Suppressor macrophage treated with lipopolysaccharide for 1 hour (primary cell): ENCODE results near the gene PRKAR1B.

Experiments used
- DNase-seq, 3 donors: peaks; one replicate each; pipeline ENCODE4 v3.0.0-alpha.2; 2020 to 2022

Gene PRKAR1B

DNA sequence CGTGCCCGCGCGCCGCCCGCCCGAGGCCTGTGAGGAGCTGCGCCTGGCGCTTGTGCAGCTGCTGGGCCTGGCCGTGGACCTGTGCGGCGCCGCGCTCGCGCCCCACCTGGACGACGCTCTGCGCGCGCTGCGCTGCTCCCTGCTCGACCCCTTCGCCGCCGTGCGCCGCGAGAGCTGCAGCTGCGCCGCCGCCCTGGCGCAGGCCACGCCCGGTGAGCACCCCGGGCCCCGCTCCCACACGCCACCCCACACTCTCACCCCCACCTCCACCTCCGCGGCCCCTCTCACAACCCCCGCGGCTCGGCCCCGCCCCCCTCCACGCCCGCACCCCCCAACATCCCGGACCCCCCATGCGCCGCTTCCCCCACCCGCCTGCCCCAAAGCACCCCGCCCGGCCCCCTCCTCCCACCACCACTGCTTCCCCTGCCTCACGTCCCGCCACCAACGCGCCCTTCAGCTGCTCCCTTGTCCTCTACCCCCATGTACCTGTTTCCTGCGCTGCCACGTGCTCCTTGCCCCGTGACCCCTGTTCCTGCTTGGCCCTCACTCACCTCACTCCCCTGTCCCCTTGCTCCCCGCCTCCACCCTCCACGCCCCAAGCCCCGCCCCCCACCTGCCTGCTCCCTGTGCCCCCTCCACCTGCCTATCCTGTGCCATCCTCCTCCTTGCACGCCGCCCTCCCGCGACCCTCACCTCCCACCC is at the start of gene PRKAR1B:
PRKAR1B (minus strand) TSS at position 178 of the 702 bp plus-strand sequence. CDS start 15,776 bp downstream, outside the sequence.
- peak in 1 of 3 donors; percentile 52 for DNase-seq

DNA sequence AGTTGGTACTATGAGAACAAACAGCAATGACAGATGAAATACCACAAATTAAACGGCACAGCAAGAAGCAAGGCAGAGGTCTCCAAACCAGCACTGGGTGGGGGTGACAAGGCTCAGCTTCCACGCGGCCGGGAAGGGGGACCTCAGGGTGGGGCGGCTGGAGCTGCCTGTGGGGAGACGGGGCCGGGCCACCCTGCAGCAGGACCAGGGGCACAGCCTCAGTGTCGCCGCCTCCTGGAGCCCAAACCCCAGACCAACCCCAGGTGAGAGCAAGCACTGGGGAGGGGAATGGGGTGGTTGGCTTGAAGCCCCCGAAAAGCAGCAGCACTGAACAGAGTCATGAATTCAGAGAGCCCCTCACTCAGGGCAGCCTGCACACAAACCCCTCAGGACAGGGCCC is 49.3 kb upstream of the PRKAR1B start:
- DNase-seq: no peak

DNA sequence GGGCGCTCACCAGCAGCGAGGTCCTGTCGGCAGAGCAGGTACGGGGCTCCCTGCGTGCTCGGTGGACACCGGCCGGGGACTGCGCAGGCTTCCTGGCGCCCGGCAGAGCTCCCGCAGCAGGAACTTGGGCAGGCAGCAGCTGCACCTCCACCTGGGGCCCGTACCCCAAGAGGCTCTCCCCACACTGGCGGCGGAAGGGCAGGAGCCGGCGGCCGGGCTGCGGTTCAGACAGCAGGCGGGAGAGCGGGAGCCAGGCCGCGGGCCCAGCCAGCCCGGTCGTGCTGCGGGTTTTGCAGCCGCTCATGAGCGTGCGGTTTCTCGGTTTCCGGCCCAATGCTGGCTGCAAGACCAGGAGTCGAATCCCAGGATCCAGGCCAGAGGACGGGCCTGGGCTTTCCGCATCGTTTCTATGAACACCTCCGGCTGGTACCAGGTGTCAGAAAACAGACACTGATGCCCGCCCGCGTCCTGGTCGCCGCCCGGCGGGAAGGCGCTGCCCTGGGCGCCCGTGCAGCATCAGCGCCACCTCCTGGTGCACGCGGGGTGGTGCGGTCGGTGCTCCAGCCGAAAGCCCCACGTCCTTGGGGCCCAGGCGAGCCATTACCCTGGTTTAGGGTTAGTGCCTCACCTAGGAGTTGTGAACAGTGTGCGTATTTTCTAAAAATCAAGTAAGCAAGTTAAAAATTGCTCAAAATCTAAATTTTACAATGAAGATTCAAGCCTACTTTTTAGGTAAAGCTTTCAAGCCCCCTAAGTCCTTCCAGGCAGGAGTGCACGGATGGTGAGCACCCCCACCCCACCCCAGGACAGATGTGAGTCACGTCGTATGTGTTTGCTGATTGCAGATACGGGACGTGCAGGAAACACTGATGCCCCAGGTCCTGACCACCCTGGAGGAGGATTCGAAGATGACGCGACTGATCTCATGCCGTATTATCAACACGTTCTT is 47.4 kb upstream of the PRKAR1B start:
- DNase-seq: peak; percentile 35 to 63 (median 61)

DNA sequence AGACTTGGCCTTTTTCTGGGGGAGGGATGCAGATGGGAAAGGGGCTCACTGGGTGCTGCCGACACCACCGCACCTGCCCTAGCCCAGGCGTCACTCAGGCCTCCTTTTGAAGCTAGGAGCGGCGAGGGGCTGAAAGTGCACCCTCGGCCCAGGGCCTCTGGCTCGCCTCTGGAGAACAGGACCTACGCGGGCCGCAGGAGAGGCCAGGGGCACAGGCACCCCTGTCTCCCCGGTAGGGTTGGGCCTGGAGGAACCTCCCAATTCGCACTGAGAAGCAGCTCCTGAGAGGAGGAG is 46.5 kb upstream of the PRKAR1B start:
- DNase-seq: no peak

DNA sequence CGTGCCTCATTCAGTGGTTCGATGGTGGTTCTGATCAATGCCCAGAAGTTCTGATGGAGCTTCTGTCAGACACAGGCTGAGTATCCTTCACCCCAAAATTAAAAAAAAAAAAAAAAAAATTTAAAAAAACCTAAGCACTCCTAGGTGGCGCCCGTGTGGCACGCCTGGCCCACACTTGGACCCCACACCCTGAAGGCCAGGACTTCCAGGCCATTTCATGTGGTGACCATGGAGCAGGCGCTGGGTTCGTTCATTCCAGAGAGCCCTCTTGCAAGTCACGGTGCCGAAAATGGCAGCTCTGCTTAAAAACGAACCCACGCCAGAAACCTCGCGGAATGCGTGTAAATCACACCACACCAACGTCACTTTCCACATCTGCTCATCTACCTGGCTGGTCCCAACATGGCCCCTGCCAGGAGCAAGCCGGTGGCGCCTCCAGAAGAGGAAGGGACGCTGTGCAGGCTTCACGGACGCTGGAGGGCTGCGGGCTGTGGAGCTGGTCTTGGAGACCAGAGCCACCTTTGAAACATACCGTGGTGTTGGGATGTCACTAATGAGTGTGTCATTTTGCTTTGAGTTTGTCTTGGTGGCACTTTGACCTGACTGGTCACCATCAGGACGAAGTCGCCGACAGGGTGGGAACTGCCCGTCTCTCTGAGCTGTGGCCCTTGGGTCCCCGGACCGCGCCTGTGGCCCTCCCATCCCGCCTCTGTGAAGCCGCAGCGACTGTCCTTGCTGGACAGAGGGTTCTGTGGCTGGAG is 46.0 kb upstream of the PRKAR1B start:
- no peak for DNase-seq

DNA sequence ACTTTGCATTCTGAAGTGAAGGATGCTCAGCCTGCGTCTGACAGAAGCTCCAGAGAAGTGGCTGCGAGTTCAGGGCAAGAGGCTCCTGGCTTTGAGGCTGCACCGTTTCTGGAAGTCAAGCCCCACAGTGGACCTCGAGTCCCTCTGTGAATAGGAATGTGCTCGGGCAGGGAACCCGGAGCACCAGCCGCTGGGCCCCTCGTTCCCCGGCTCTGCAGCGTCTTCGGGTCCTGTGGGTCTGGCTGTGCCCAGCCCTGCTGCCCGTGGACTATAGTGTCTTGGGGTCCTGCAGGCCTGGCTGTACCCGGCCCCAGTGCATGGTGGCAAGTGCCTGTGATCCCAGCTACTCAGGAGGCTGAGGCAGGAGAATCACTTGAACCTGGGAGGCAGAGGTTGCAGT is 45.3 kb upstream of the PRKAR1B start:
- DNase-seq: no peak

DNA sequence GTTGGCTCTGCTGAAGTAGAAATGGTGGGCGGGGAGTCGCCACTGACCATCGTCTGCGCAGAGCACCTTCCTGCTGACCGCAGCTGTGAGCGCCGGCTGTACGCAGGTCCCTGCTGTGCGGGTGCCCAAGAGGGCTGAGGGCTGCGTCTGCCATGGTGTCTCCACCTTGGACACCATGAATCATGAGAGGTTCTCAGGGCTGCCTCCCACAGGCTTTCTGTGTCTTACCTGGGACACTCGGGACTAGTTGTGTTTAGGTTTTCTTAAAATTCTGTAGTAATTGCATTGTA is 44.9 kb upstream of the PRKAR1B start:
- no peak for DNase-seq

DNA sequence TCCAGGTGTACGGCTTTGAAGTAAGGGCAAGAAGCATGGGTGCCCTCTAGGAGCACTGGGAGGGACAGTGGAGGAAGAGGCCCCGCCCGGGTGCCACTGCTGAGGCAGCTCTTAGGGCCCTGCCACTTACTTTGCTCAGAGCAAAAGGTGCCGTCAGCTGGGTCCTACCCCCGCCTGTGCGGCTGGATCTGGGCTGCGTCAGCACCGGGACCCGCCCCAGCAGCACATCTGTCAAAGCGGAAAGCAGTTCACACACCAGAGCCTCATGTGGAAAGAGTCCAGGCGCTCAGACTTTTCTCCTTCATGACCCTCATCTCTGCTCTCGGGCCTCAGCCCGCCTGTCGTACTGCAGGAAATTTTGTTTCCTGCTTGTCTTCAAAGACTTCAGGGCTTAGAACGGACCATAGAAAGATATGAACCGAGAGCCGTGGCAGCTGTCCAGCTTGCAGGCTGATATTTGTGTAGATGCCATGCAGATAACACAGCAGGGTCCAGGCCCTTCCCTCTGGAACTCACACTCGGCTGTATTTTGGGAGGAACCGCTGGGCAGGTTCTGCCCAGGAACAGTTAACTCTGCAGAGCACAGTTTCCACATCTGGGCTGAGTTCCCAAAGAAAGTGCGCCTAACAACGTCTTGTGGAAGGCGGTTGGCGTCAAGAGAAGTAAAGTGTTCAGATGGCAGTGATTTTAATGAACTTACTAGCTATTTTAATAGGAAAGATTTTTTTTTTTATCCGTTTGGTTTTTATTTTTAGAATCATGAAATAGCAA is 44.3 kb upstream of the PRKAR1B start:
- DNase-seq: no peak

DNA sequence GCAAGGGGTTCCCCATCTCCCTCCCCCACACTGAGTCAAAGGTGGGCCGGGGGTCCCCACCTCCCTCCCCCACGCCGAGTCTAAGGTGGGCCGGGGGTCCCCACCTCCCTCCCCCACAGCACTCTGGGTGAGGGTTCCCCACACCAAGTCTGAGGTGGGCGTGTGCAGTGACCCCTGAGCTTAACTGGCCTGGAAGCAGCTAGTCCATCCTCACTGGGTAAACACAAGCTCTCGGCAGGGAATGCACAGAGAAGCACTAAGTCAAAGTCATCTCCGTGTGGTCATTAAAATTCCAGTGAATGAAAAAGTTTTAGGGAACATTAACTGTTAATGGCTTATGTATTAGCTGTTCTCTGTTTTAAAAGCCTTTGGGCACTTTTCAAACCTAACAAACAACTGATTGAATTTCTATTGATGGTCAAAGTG is 43.7 kb upstream of the PRKAR1B start:
- no peak for DNase-seq

DNA sequence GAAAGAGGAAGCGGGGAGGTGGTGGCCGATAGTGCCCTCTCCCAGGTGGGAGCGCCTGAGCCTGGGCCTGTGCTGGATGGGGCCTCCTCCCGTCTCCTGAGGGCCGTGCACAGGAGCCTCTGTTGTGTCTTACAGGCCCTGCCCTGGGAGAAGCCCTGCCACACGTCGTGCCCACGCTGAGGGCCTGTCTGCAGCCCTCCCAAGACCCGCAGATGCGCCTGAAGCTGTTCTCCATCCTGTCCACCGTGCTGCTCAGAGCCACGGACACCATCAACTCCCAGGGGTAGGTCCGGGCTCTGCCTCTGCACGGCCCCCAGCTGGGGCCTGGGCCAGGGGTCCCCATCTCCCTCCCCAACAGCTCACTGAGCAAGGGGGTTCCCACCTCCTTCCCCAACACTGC is 43.3 kb upstream of the PRKAR1B start:
- DNase-seq: no peak

DNA sequence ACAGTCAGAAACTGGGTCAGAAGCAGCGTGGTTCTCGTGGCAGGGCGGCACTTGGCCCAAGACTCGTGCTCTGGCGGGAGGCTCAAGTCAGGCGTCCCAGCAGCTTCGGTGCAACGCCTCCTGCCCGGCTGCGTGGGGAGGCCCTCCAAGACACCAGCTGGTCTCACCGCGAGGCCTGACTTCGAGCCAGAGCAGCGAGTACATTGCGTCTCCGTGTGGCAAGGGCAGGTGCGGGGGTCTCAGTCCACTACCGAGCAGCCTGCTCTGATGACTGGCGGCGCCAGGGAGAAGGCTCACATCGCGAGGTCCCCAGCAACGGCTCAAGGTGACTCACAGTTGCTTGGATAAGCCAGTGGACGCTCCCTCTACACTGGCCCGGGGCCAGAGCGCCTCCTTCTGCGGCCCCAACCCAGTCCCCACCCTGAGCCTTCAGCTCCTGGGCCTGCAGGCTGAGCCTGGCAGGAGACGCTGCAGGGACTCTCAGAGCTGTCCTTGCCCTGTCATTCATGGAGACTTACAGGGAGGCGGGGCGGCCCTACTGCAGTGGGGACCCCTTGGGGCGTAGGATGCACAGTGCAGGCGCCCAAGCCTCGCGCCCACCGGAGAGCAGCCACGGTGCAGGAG is 41.9 kb upstream of the PRKAR1B start:
- DNase-seq: no peak

DNA sequence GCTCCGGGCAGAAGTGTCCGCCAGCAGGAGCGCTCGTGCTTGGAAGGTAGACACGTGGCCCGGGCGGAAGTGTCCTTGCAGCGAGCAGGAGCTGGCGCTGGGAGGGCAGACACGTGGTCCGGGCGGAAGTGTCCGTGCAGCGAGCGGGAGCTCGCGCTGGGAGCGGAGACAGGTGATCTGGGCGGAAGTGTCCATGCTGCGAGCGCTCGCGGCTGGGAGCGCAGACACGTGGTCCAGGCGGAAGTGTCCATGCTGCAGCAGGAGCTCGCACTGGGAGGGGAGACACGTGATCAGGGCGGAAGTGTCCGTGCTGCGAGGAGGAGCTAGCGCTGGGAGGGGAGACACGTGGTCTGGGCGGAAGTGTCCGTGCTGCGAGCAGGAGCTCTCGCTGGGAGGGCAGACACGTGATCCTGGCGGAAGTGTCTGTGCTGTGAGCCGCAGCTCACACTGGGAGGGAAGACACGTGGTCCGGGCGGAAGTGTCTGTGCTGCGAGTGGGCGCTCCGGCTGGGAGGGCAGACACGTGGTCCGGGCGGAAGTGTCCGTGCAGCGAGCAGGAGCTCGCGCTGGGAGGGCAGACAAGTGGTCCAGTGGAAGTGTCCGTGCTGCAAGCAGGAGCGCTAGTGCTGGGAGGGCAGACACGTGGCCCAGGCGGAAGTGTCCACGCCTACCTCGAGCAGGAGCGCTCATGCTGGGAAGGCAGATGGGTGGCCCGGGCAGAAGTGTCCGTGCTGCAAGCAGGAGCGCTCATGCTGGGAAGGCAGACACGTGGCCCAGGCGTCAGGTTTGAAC is 41.1 kb upstream of the PRKAR1B start:
- DNase-seq: no peak

DNA sequence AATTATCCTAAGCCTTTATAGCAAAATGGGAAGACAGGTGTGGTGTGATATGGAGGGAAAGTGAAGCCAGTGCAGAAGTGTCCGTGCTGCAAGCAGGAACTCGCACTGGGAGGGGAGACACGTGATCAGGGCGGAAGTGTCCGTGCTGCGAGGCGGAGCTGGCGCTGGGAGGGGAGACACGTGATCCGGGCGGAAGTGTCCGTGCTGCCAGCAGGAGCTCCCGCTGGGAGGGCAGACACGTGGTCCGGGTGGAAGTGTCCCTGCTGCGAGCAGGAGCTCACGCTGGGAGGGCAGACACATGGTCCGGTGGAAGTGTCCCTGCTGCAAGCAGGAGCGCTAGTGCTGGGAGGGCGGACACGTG is 40.5 kb upstream of the PRKAR1B start:
- DNase-seq: no peak

DNA sequence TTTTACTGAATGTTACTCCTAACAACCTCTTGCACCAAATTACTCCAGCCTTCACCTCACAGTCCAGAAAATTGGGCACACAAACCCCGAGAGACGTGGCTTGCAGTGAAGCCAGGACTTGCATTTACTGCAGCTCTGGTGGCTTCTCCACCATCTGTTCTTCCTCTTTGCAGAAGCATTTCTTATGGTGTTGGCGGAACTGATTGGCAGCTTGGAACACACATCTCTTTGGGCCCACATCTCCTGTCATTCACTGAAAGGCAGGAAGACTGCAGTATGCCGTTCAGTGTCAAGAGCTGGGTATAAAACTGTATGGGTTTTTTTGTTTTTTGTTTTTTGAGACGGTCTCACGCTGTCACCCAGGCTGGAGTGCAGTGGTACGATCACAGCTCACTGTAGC is 38.3 kb upstream of the PRKAR1B start:
- DNase-seq: no peak

DNA sequence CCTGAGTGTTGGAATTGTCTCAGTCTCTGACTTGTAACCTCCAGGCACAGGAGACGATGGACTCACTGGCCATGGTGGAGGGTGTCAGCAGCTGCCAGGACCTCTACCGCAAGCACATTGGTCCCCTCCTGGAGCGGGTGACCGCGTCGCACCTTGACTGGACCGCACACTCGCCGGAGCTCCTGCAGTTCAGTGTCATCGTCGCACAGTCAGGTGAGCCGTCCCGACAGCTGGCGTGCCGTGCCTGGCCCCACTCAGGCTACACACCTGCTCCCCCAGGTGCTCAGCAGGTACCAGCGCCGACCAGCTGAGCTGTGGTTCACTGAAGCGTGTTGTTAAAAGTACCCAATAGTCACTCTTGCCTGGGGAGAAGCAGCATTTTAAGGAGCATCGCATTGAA is 36.7 kb upstream of the PRKAR1B start:
- no peak for DNase-seq

DNA sequence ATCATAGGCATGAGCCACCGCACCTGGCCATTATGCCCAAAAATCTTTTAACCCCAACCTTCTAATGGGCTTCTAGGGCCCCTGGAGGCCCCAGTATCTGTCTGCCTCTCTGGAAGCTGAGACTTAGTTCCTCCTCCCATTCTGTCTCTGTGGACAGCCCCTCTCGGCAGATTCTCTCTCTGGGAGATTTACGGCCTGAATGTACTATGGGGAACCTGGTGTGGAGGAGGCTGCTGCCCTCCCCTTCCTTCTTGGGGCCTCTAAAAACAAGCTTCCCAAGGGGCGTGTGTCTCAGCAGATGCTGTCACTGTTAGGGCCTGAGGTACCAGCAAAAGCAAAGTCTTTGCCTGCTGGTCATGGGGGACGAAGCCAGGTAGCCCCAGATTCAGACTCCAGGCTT is 35.8 kb upstream of the PRKAR1B start:
- no peak for DNase-seq

DNA sequence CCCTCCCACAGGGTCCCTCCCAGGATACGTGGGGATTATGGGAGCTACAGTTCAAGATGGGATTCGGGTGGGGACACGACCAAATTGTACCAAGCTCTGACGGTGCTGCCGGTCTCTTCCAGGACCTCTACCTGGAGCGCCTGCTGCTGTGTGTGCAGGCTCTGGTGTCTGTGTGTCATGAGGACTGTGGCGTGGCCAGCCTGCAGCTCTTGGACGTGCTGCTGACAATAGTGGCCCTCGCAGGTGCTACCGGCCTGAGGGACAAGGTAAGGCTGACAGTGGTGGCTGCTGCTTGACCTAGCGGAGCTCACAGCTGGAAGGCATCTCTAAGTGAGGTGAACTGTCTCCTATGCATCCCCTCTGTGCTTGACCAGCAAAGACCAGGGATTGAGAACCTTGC is 34.5 kb upstream of the PRKAR1B start:
- no peak for DNase-seq

DNA sequence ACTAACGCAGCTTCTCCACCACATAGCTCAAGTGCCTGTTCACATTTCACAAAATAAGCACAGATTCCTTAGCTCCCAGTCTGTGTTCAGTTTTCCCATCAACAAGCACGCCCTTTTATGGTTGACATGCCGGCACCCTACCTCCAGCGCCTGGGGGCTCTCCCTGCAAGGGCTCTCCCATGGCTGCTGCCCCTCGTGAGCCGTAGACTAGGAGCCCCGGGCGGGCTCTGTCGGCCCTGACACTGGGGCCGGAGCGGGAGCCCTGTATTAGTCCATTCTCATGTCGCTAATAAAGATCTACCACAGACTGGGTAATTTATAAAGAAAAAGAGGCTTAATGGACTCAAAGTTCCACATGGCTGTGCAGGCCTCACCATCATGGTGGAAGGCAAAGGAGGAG is 34.0 kb upstream of the PRKAR1B start:
- no peak for DNase-seq

DNA sequence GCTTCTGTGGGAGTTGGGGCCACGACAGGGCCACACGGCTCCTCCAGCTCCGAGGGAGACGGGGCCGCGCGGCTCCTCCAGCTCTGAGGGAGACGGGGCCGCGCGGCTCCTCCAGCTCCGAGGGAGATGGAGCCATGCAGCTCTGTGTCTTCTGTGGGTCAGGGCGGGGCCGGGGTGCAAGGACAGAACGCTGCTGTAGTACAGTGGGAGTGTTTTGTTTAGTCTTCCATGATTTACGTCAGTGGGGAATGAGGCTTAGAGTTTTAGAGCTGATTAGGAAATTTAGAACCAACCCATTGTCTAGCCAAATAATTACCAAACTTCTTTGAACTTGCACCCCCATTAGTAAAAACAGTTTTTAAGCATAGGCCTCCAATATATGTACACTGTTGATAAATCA is 32.9 kb upstream of the PRKAR1B start:
- DNase-seq: no peak

DNA sequence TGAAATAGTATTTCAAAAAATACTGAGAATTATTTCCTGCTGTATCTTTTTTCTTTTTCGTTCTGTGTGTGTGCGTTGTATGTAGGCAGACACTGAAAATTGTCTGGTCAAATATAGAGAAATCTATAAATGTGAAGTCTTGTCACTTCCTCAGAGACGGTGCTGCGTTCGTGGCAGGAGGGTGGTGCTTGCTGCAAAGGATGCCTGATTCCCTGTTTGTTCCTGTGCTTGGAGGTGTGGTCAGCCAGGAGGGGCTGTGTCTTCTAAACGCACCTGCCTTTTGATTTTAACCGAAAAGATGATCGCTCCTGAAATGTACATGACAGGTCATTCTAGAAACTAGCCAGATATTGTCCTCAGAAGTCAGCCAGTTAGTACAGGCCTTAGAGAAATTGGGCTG is 32.5 kb upstream of the PRKAR1B start:
- DNase-seq: no peak

DNA sequence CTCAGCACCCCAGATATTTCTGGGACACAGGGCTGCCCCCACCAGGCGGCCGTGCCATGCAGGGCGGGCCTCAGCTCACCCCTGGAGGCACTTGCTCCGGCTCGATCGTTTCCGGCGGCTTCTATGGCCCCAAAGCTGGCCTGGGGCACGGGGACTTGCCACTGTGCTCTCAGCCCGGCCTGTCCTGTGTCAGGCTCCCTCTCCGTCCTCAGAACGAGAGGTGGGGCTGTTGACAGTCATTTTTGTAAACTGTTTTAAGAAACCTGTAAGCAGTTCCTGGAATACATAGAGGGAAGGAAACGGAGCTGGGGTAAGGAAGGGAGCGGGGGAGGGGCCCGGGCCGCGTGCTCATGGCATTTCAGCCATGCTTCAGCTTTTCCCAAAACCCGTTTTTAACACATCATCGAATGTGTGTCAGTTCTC is 30.7 kb upstream of the PRKAR1B start:
- no peak for DNase-seq
